ENCODE results near the gene MOV10L1.

Gene MOV10L1

DNA sequence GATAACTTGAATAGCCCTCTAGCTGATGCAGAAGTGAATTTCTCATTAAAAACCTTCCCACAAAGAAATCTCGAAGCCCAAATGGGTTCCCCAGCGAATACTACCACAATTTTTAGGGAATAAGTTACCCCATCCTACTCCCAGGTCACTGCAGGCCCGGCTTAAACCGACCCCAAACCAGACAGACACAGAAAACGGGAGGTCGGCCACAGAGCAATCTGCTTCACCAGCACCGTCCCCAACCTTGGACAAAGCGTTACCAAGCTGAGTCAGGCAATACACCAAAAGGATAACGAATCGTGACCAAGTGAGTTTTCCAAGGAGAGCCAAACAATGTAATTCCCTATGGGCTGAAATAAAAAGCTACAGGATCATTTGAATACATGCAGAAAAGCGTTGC lies 575 bp upstream of the MOV10L1 start:
- POLR2A ChIA-PET = no interaction called here
- no peak overlapping the region for H3K27ac ChIP-seq (ENCODE audit: insufficient read depth in 1 of 2, low read depth in 1 of 2, low read length in 2 of 2, poor library complexity in 1 of 2, severe bottlenecking in 2 of 2)
- no peak for DNase-seq
- CTCF ChIA-PET = interaction anchor here (0.7 kb wide), 1 partner anchor 25 kb away, joined by 3 read pairs; no protein-coding TSS in a partner anchor
- no peak overlapping the region for H3K4me3 ChIP-seq (ENCODE audit: control insufficient read depth in 1 of 7, extremely low read depth in 1 of 7, insufficient read depth in 4 of 7, low read depth in 2 of 7, low read length in 6 of 7)
- no peaks in the 10 kb centered on the region for H3K27me3 ChIP-seq (replicated peaks in 2 of 5; ENCODE audit: control insufficient read depth in 4 of 5, insufficient read depth in 5 of 5, low read length in 4 of 5)
- H3K36me3 ChIP-seq (ENCODE audit: control insufficient read depth in 4 of 4, insufficient read depth in 4 of 4, low read length in 3 of 4) = no peaks in the 10 kb centered on the region
- 95% methylated on average over 10 of the region's 11 CpGs for WGBS (ENCODE audit: insufficient coverage)
- peaks cover 0 to 17% (median 0%) of the 10 kb centered on the region in 5 experiments for H3K9me3 ChIP-seq (ENCODE audit: control extremely low read depth in 1 of 5, control insufficient read depth in 4 of 5, insufficient read depth in 2 of 5, low read depth in 1 of 5, low read length in 4 of 5)
- H3K4me1 ChIP-seq (ENCODE audit: control extremely low read depth in 1 of 4, control insufficient read depth in 4 of 4, insufficient read depth in 4 of 4, low read length in 3 of 4) = peaks cover 0 to 18% (median 13%) of the 10 kb centered on the region in 4 experiments

- ChIA-PET CTCF (no interaction called here), POLR2A (no interaction called here)
- Histone ChIP-seq H3K4me3 (ENCODE audit: control insufficient read depth in 1 of 7, extremely low read depth in 1 of 7, insufficient read depth in 4 of 7, low read depth in 2 of 7, low read length in 6 of 7) (no peak overlapping the region), H3K4me1 (ENCODE audit: control extremely low read depth in 1 of 4, control insufficient read depth in 4 of 4, insufficient read depth in 4 of 4, low read length in 3 of 4) (peaks cover 0 to 9% (median 3%) of the 10 kb centered on the region in 4 experiments), H3K27ac (ENCODE audit: insufficient read depth in 1 of 2, low read depth in 1 of 2, low read length in 2 of 2, poor library complexity in 1 of 2, severe bottlenecking in 2 of 2) (no peak overlapping the region), H3K36me3 (ENCODE audit: control insufficient read depth in 4 of 4, insufficient read depth in 4 of 4, low read length in 3 of 4) (no peaks in the 10 kb centered on the region), H3K27me3 (replicated peaks in 2 of 5; ENCODE audit: control insufficient read depth in 4 of 5, insufficient read depth in 5 of 5, low read length in 4 of 5) (no peaks in the 10 kb centered on the region), H3K9me3 (ENCODE audit: control extremely low read depth in 1 of 5, control insufficient read depth in 4 of 5, insufficient read depth in 2 of 5, low read depth in 1 of 5, low read length in 4 of 5) (peaks cover 0 to 17% (median 0%) of the 10 kb centered on the region in 5 experiments)
- 96% methylated on average over 20 of the region's 22 CpGs for WGBS (ENCODE audit: insufficient coverage)
- no peak for DNase-seq
Measured at GRCh38 chr22:50090412-50090714, 557 bp downstream of the MOV10L1 start.

DNA sequence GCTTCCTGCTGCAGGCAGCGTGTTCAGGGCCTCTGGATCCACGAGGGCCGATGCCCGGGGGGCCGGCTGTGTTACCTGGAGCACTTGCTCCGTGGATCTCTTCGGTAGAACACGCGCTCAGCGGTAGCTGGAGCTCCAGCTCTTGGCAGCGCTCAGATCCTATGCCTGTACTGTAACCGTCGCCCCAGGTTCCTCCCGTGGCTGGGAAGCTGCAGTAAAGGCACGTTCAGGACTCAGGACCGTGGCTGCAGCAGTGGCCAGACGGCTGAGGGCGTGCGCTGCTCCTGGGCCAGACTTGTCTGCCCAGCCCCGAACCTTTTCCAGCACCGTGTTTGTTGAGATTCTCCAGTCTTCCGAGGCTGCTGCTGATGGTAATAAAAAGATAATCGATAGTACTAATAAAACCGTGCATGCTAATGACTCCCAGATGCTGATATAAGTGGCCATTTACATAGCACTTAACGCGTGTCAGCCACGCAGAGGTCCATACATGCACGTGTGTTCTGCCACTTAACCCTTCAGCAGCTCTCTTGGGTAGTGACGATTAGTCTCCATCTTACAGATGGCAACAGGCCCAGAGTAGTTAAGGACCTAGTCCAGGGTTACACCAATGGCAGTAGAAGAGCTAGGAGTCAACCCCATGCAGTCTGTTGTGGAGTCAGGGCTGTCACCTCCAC lies 1.4 kb downstream of the MOV10L1 start:
- WGBS (ENCODE audit: insufficient coverage) = 93% methylated on average over 28 of the region's 29 CpGs
- ChIA-PET POLR2A (interaction anchor here (0.5 to 0.7 kb wide), 2 partner anchors 22 to 262 kb away, joined by 3 read pairs; no protein-coding TSS in a partner anchor), CTCF (no interaction called here)
- Histone ChIP-seq H3K4me3 (ENCODE audit: control insufficient read depth in 1 of 7, extremely low read depth in 1 of 7, insufficient read depth in 4 of 7, low read depth in 2 of 7, low read length in 6 of 7) (no peak overlapping the region), H3K9me3 (ENCODE audit: control extremely low read depth in 1 of 5, control insufficient read depth in 4 of 5, insufficient read depth in 2 of 5, low read depth in 1 of 5, low read length in 4 of 5) (peaks cover 0 to 17% (median 0%) of the 10 kb centered on the region in 5 experiments), H3K27ac (ENCODE audit: insufficient read depth in 1 of 2, low read depth in 1 of 2, low read length in 2 of 2, poor library complexity in 1 of 2, severe bottlenecking in 2 of 2) (no peak overlapping the region), H3K4me1 (ENCODE audit: control extremely low read depth in 1 of 4, control insufficient read depth in 4 of 4, insufficient read depth in 4 of 4, low read length in 3 of 4) (peaks cover 0 to 9% (median 3%) of the 10 kb centered on the region in 4 experiments), H3K36me3 (ENCODE audit: control insufficient read depth in 4 of 4, insufficient read depth in 4 of 4, low read length in 3 of 4) (no peaks in the 10 kb centered on the region), H3K27me3 (replicated peaks in 2 of 5; ENCODE audit: control insufficient read depth in 4 of 5, insufficient read depth in 5 of 5, low read length in 4 of 5) (no peaks in the 10 kb centered on the region)
- no peak for DNase-seq

GRCh38 chr22:50092342-50092741 lies 2.5 kb downstream of the MOV10L1 start:
- Histone ChIP-seq H3K4me1 (ENCODE audit: control extremely low read depth in 1 of 4, control insufficient read depth in 4 of 4, insufficient read depth in 4 of 4, low read length in 3 of 4) (peaks cover 0 to 7% (median 3%) of the 10 kb centered on the region in 4 experiments), H3K27ac (ENCODE audit: insufficient read depth in 1 of 2, low read depth in 1 of 2, low read length in 2 of 2, poor library complexity in 1 of 2, severe bottlenecking in 2 of 2) (no peak overlapping the region), H3K9me3 (ENCODE audit: control extremely low read depth in 1 of 5, control insufficient read depth in 4 of 5, insufficient read depth in 2 of 5, low read depth in 1 of 5, low read length in 4 of 5) (peaks cover 0 to 14% (median 0%) of the 10 kb centered on the region in 5 experiments), H3K36me3 (ENCODE audit: control insufficient read depth in 4 of 4, insufficient read depth in 4 of 4, low read length in 3 of 4) (no peaks in the 10 kb centered on the region), H3K4me3 (ENCODE audit: control insufficient read depth in 1 of 7, extremely low read depth in 1 of 7, insufficient read depth in 4 of 7, low read depth in 2 of 7, low read length in 6 of 7) (no peak overlapping the region), H3K27me3 (replicated peaks in 2 of 5; ENCODE audit: control insufficient read depth in 4 of 5, insufficient read depth in 5 of 5, low read length in 4 of 5) (no peaks in the 10 kb centered on the region)
- WGBS (ENCODE audit: insufficient coverage) = 97% methylated on average over 5 of the region's 5 CpGs
- CTCF ChIA-PET = interaction anchor here (1.2 kb wide), 1 partner anchor 8 kb away, joined by 8 read pairs; no protein-coding TSS in a partner anchor
- no peak for DNase-seq
- POLR2A ChIA-PET = no interaction called here

DNA sequence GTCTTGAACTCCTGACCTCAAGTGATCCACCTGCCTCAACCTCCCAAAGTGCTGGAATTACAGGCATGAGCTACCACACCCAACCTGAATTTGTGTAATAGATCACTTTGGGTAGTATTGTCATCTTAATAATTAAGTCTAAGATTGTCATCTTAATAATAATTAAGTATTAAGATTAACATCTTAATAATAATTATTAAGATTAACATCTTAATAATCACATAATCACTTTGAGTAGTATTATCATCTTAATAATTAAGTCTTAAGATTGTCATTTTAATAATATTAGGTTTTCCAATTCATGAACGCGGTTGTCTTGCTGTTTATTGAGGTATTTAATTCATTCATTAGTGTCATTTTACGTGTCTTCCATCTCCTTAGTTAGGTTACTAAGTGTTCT lies 8.2 kb downstream of the MOV10L1 start:
- Histone ChIP-seq H3K9me3 (ENCODE audit: control extremely low read depth in 1 of 5, control insufficient read depth in 4 of 5, insufficient read depth in 2 of 5, low read depth in 1 of 5, low read length in 4 of 5) (no peaks in the 10 kb centered on the region), H3K27ac (ENCODE audit: insufficient read depth in 1 of 2, low read depth in 1 of 2, low read length in 2 of 2, poor library complexity in 1 of 2, severe bottlenecking in 2 of 2) (no peak overlapping the region), H3K4me3 (ENCODE audit: control insufficient read depth in 1 of 7, extremely low read depth in 1 of 7, insufficient read depth in 4 of 7, low read depth in 2 of 7, low read length in 6 of 7) (no peak overlapping the region), H3K36me3 (ENCODE audit: control insufficient read depth in 4 of 4, insufficient read depth in 4 of 4, low read length in 3 of 4) (no peaks in the 10 kb centered on the region), H3K27me3 (replicated peaks in 2 of 5; ENCODE audit: control insufficient read depth in 4 of 5, insufficient read depth in 5 of 5, low read length in 4 of 5) (no peaks in the 10 kb centered on the region), H3K4me1 (ENCODE audit: control extremely low read depth in 1 of 4, control insufficient read depth in 4 of 4, insufficient read depth in 4 of 4, low read length in 3 of 4) (peaks cover 6 to 20% (median 7%) of the 10 kb centered on the region in 4 experiments)
- ChIA-PET POLR2A (no interaction called here), CTCF (no interaction called here)
- no CpG with 5 or more reads among the region's 3 CpGs for WGBS (ENCODE audit: insufficient coverage)
- DNase-seq = no peak

GRCh38 chr22:50101870-50102565 lies 12.2 kb downstream of the MOV10L1 start:
- Histone ChIP-seq H3K27me3 (replicated peaks in 2 of 5; ENCODE audit: control insufficient read depth in 4 of 5, insufficient read depth in 5 of 5, low read length in 4 of 5) (no peaks in the 10 kb centered on the region), H3K9me3 (ENCODE audit: control extremely low read depth in 1 of 5, control insufficient read depth in 4 of 5, insufficient read depth in 2 of 5, low read depth in 1 of 5, low read length in 4 of 5) (no peaks in the 10 kb centered on the region), H3K36me3 (ENCODE audit: control insufficient read depth in 4 of 4, insufficient read depth in 4 of 4, low read length in 3 of 4) (no peaks in the 10 kb centered on the region), H3K4me1 (ENCODE audit: control extremely low read depth in 1 of 4, control insufficient read depth in 4 of 4, insufficient read depth in 4 of 4, low read length in 3 of 4) (peaks cover 6 to 43% (median 22%) of the 10 kb centered on the region in 4 experiments), H3K27ac (ENCODE audit: insufficient read depth in 1 of 2, low read depth in 1 of 2, low read length in 2 of 2, poor library complexity in 1 of 2, severe bottlenecking in 2 of 2) (no peak overlapping the region), H3K4me3 (ENCODE audit: control insufficient read depth in 1 of 7, extremely low read depth in 1 of 7, insufficient read depth in 4 of 7, low read depth in 2 of 7, low read length in 6 of 7) (no peak overlapping the region)
- ChIA-PET POLR2A (no interaction called here), CTCF (interaction anchor here (0.9 to 1.3 kb wide), 2 partner anchors 17 to 47 kb away, joined by 3 read pairs; partner anchors contain the start of gene MLC1)
- 89% methylated on average over 9 of the region's 10 CpGs for WGBS (ENCODE audit: insufficient coverage)
- DNase-seq = no peak

GRCh38 chr22:50102946-50103345 lies 13.1 kb downstream of the MOV10L1 start:
- WGBS (ENCODE audit: insufficient coverage) = 39% methylated on average over 10 of the region's 11 CpGs
- ChIA-PET POLR2A (interaction anchor here (1.1 kb wide), 1 partner anchor 9 kb away, joined by 4 read pairs; no protein-coding TSS in a partner anchor), CTCF (interaction anchor here (0.6 to 3.8 kb wide), 5 partner anchors 15 to 43 kb away, joined by 3 to 23 read pairs (median 4); partner anchors contain the start of gene MLC1)
- Histone ChIP-seq H3K4me3 (ENCODE audit: control insufficient read depth in 1 of 7, extremely low read depth in 1 of 7, insufficient read depth in 4 of 7, low read depth in 2 of 7, low read length in 6 of 7) (no peak overlapping the region), H3K27me3 (replicated peaks in 2 of 5; ENCODE audit: control insufficient read depth in 4 of 5, insufficient read depth in 5 of 5, low read length in 4 of 5) (no peaks in the 10 kb centered on the region), H3K4me1 (ENCODE audit: control extremely low read depth in 1 of 4, control insufficient read depth in 4 of 4, insufficient read depth in 4 of 4, low read length in 3 of 4) (peaks cover 6 to 43% (median 22%) of the 10 kb centered on the region in 4 experiments), H3K9me3 (ENCODE audit: control extremely low read depth in 1 of 5, control insufficient read depth in 4 of 5, insufficient read depth in 2 of 5, low read depth in 1 of 5, low read length in 4 of 5) (no peaks in the 10 kb centered on the region), H3K36me3 (ENCODE audit: control insufficient read depth in 4 of 4, insufficient read depth in 4 of 4, low read length in 3 of 4) (no peaks in the 10 kb centered on the region), H3K27ac (ENCODE audit: insufficient read depth in 1 of 2, low read depth in 1 of 2, low read length in 2 of 2, poor library complexity in 1 of 2, severe bottlenecking in 2 of 2) (no peak overlapping the region)
- DNase-seq = peak in 2 of 3 donors; percentile 36 to 56
